ENCODE measurements around the gene SPTBN4.

SPTBN4 gene

GRCh38 chr19:40419780-40420179, 47.0 kb upstream of the SPTBN4 start:
- Histone ChIP-seq H3K9me3 (replicated peaks in 1 of 2; ENCODE audit: control insufficient read depth in 2 of 2, insufficient read depth in 1 of 2, low read depth in 1 of 2, low read length in 2 of 2) (no peaks in the 10 kb centered on the region), H3K14ac (ENCODE audit: low read length) (no peak overlapping the region), H3K18ac (ENCODE audit: low read length) (no peak overlapping the region), H3K27ac (replicated peaks; ENCODE audit: low read length) (no peak overlapping the region), H3K9ac (ENCODE audit: low read depth, low read length, poor library complexity) (no peak overlapping the region), H3K4me3 (ENCODE audit: low read length in 2 of 2) (no peak overlapping the region), H2BK120ac (ENCODE audit: low read depth, low read length) (no peak overlapping the region), H3K4ac (ENCODE audit: low read length) (no peak overlapping the region), H2BK5ac (ENCODE audit: low read length) (no peak overlapping the region), H3K4me2 (ENCODE audit: insufficient read depth, low read length, poor library complexity, severe bottlenecking) (no peak overlapping the region), H4K91ac (ENCODE audit: low read depth, low read length, poor library complexity) (no peak overlapping the region), H3K79me1 (ENCODE audit: low read depth, low read length) (peaks cover 2% of the 10 kb centered on the region), H3K36me3 (replicated peaks in 1 of 2; ENCODE audit: control insufficient read depth in 2 of 2, insufficient read depth in 2 of 2, low read length in 2 of 2) (peaks cover 1 to 14% of the 10 kb centered on the region in 2 donors), H2AK5ac (ENCODE audit: low read depth, low read length) (peak overlapping the region; percentile 73), H3K23ac (ENCODE audit: low read depth, low read length, poor library complexity) (no peak overlapping the region), H4K8ac (ENCODE audit: low read depth, low read length) (no peak overlapping the region), H2AFZ (ENCODE audit: low read length) (no peak overlapping the region), H3K4me1 (ENCODE audit: control insufficient read depth in 2 of 2, insufficient read depth in 1 of 2, low read depth in 1 of 2, low read length in 2 of 2) (peaks cover 7 to 10% of the 10 kb centered on the region in 2 donors), H3K27me3 (ENCODE audit: control insufficient read depth in 3 of 3, insufficient read depth in 3 of 3, low read depth in 1 of 3, low read length in 3 of 3) (no peaks in the 10 kb centered on the region), H2BK12ac (ENCODE audit: low read length) (no peak overlapping the region), H2BK15ac (ENCODE audit: low read length) (peak overlapping the region; percentile 34)
- no peak for DNase-seq (ENCODE audit: low spot score)
- WGBS, 2 donors (ENCODE audit: extremely low coverage in 2 of 2, insufficient read length in 2 of 2, insufficient replicate concordance in 1 of 2): no CpG with 5 or more reads among the region's 5 CpGs

- no peak overlapping the region for H2BK15ac ChIP-seq (ENCODE audit: low read length)
- WGBS, 2 donors (ENCODE audit: extremely low coverage in 2 of 2, insufficient read length in 2 of 2, insufficient replicate concordance in 1 of 2): no CpG with 5 or more reads among the region's 14 CpGs
- no peak overlapping the region for H3K23ac ChIP-seq (ENCODE audit: low read depth, low read length, poor library complexity)
- H3K9ac ChIP-seq (ENCODE audit: low read depth, low read length, poor library complexity): no peak overlapping the region
- peak overlapping the region in 1 of 2 donors; percentile 68 for H3K4me3 ChIP-seq (ENCODE audit: low read length in 2 of 2)
- peak overlapping the region; percentile 99 for H2AFZ ChIP-seq (ENCODE audit: low read length)
- no peak overlapping the region for H3K18ac ChIP-seq (ENCODE audit: low read length)
- H2BK120ac ChIP-seq (ENCODE audit: low read depth, low read length): no peak overlapping the region
- peaks cover 7 to 10% of the 10 kb centered on the region in 2 donors for H3K4me1 ChIP-seq (ENCODE audit: control insufficient read depth in 2 of 2, insufficient read depth in 1 of 2, low read depth in 1 of 2, low read length in 2 of 2)
- no peak for DNase-seq (ENCODE audit: low spot score)
- H3K27me3 ChIP-seq (ENCODE audit: control insufficient read depth in 3 of 3, insufficient read depth in 3 of 3, low read depth in 1 of 3, low read length in 3 of 3): no peaks in the 10 kb centered on the region
- peaks cover 2% of the 10 kb centered on the region for H3K79me1 ChIP-seq (ENCODE audit: low read depth, low read length)
- no peak overlapping the region for H4K8ac ChIP-seq (ENCODE audit: low read depth, low read length)
- H2AK5ac ChIP-seq (ENCODE audit: low read depth, low read length): no peak overlapping the region
- H3K36me3 ChIP-seq (replicated peaks in 1 of 2; ENCODE audit: control insufficient read depth in 2 of 2, insufficient read depth in 2 of 2, low read length in 2 of 2): peaks cover 1 to 14% of the 10 kb centered on the region in 2 donors
- H3K14ac ChIP-seq (ENCODE audit: low read length): no peak overlapping the region
- peak overlapping the region; percentile 92 for H3K4me2 ChIP-seq (ENCODE audit: insufficient read depth, low read length, poor library complexity, severe bottlenecking)
- H3K27ac ChIP-seq (replicated peaks; ENCODE audit: low read length): peak overlapping the region; percentile 99
- no peak overlapping the region for H4K91ac ChIP-seq (ENCODE audit: low read depth, low read length, poor library complexity)
- H2BK12ac ChIP-seq (ENCODE audit: low read length): no peak overlapping the region
- H3K9me3 ChIP-seq (replicated peaks in 1 of 2; ENCODE audit: control insufficient read depth in 2 of 2, insufficient read depth in 1 of 2, low read depth in 1 of 2, low read length in 2 of 2): no peaks in the 10 kb centered on the region
- no peak overlapping the region for H3K4ac ChIP-seq (ENCODE audit: low read length)
- H2BK5ac ChIP-seq (ENCODE audit: low read length): peak overlapping the region; percentile 97
Observed at GRCh38 chr19:40420451-40420765, 46.4 kb upstream of the SPTBN4 start.

- no peak overlapping the region for H3K4ac ChIP-seq (ENCODE audit: low read length)
- H3K14ac ChIP-seq (ENCODE audit: low read length): no peak overlapping the region
- no CpG with 5 or more reads among the region's 56 CpGs for whole genome bisulfite sequencing, 2 donors (ENCODE audit: extremely low coverage in 2 of 2, insufficient read length in 2 of 2, insufficient replicate concordance in 1 of 2)
- peaks cover 1 to 14% of the 10 kb centered on the region in 2 donors for H3K36me3 ChIP-seq (replicated peaks in 1 of 2; ENCODE audit: control insufficient read depth in 2 of 2, insufficient read depth in 2 of 2, low read length in 2 of 2)
- peak; percentile 88 for DNase-seq (ENCODE audit: low spot score)
- H3K4me1 ChIP-seq (ENCODE audit: control insufficient read depth in 2 of 2, insufficient read depth in 1 of 2, low read depth in 1 of 2, low read length in 2 of 2): peaks cover 7 to 10% of the 10 kb centered on the region in 2 donors
- peak overlapping the region; percentile 99 for H2BK15ac ChIP-seq (ENCODE audit: low read length)
- H3K9ac ChIP-seq (ENCODE audit: low read depth, low read length, poor library complexity): peak overlapping the region; percentile 83
- peak overlapping the region; percentile 99 for H3K27ac ChIP-seq (replicated peaks; ENCODE audit: low read length)
- H3K9me3 ChIP-seq (replicated peaks in 1 of 2; ENCODE audit: control insufficient read depth in 2 of 2, insufficient read depth in 1 of 2, low read depth in 1 of 2, low read length in 2 of 2): no peaks in the 10 kb centered on the region
- no peaks in the 10 kb centered on the region for H3K27me3 ChIP-seq (ENCODE audit: control insufficient read depth in 3 of 3, insufficient read depth in 3 of 3, low read depth in 1 of 3, low read length in 3 of 3)
- peak overlapping the region; percentile 31 for H2BK12ac ChIP-seq (ENCODE audit: low read length)
- no peak overlapping the region for H4K8ac ChIP-seq (ENCODE audit: low read depth, low read length)
- peak overlapping the region; percentile 49 for H2BK120ac ChIP-seq (ENCODE audit: low read depth, low read length)
- H2BK5ac ChIP-seq (ENCODE audit: low read length): peak overlapping the region; percentile 97
- H3K18ac ChIP-seq (ENCODE audit: low read length): peak overlapping the region; percentile 97
- H3K4me3 ChIP-seq (ENCODE audit: low read length in 2 of 2): peak overlapping the region; percentile 68 to 82
- H3K23ac ChIP-seq (ENCODE audit: low read depth, low read length, poor library complexity): peak overlapping the region; percentile 80
- H2AFZ ChIP-seq (ENCODE audit: low read length): peak overlapping the region; percentile 99
- H2AK5ac ChIP-seq (ENCODE audit: low read depth, low read length): no peak overlapping the region
- no peak overlapping the region for H4K91ac ChIP-seq (ENCODE audit: low read depth, low read length, poor library complexity)
- H3K4me2 ChIP-seq (ENCODE audit: insufficient read depth, low read length, poor library complexity, severe bottlenecking): peak overlapping the region; percentile 92
- peaks cover 2% of the 10 kb centered on the region for H3K79me1 ChIP-seq (ENCODE audit: low read depth, low read length)
Observed at GRCh38 chr19:40420766-40421765, 45.7 kb upstream of the SPTBN4 start.

GRCh38 chr19:40421993-40422747, 44.6 kb upstream of the SPTBN4 start:
- WGBS, 2 donors (ENCODE audit: extremely low coverage in 2 of 2, insufficient read length in 2 of 2, insufficient replicate concordance in 1 of 2): no CpG with 5 or more reads among the region's 16 CpGs
- H3K27ac ChIP-seq (replicated peaks; ENCODE audit: low read length): no peak overlapping the region
- no peak overlapping the region for H2AFZ ChIP-seq (ENCODE audit: low read length)

More at GRCh38 chr19:40421993-40422747, 44.6 kb upstream of the SPTBN4 start:
- no peak overlapping the region for H2BK120ac ChIP-seq (ENCODE audit: low read depth, low read length)
- no peak overlapping the region for H2BK15ac ChIP-seq (ENCODE audit: low read length)
- H3K4me2 ChIP-seq (ENCODE audit: insufficient read depth, low read length, poor library complexity, severe bottlenecking): no peak overlapping the region
- H2BK12ac ChIP-seq (ENCODE audit: low read length): no peak overlapping the region
- peak overlapping the region; percentile 43 for H2AK5ac ChIP-seq (ENCODE audit: low read depth, low read length)
- no peak overlapping the region for H3K4ac ChIP-seq (ENCODE audit: low read length)
- peaks cover 6 to 8% of the 10 kb centered on the region in 2 donors for H3K4me1 ChIP-seq (ENCODE audit: control insufficient read depth in 2 of 2, insufficient read depth in 1 of 2, low read depth in 1 of 2, low read length in 2 of 2)
- no peak overlapping the region for H4K91ac ChIP-seq (ENCODE audit: low read depth, low read length, poor library complexity)
- peaks cover 1 to 14% of the 10 kb centered on the region in 2 donors for H3K36me3 ChIP-seq (replicated peaks in 1 of 2; ENCODE audit: control insufficient read depth in 2 of 2, insufficient read depth in 2 of 2, low read length in 2 of 2)
- DNase-seq (ENCODE audit: low spot score): no peak
- no peak overlapping the region for H2BK5ac ChIP-seq (ENCODE audit: low read length)
- H3K4me3 ChIP-seq (ENCODE audit: low read length in 2 of 2): no peak overlapping the region
- H3K9ac ChIP-seq (ENCODE audit: low read depth, low read length, poor library complexity): no peak overlapping the region
- no peak overlapping the region for H3K18ac ChIP-seq (ENCODE audit: low read length)
- H4K8ac ChIP-seq (ENCODE audit: low read depth, low read length): no peak overlapping the region
- peak overlapping the region; percentile 76 for H3K23ac ChIP-seq (ENCODE audit: low read depth, low read length, poor library complexity)
- H3K9me3 ChIP-seq (replicated peaks in 1 of 2; ENCODE audit: control insufficient read depth in 2 of 2, insufficient read depth in 1 of 2, low read depth in 1 of 2, low read length in 2 of 2): no peaks in the 10 kb centered on the region
- H3K14ac ChIP-seq (ENCODE audit: low read length): no peak overlapping the region
- H3K79me1 ChIP-seq (ENCODE audit: low read depth, low read length): peaks cover 2% of the 10 kb centered on the region
- H3K27me3 ChIP-seq (ENCODE audit: control insufficient read depth in 3 of 3, insufficient read depth in 3 of 3, low read depth in 1 of 3, low read length in 3 of 3): no peaks in the 10 kb centered on the region

Data from neuronal stem cell (in vitro differentiated cells).